Measurements from ENCODE around the gene CERS1. TPM values are rescaled to one million over a fixed set of nuclear protein-coding genes. Genes with fewer than 3 reads are reported as not detected.

CERS1 gene
- total RNA-seq, 2 donors from 2014 or later, result 38.7 TPM; not detected in 1

DNA sequence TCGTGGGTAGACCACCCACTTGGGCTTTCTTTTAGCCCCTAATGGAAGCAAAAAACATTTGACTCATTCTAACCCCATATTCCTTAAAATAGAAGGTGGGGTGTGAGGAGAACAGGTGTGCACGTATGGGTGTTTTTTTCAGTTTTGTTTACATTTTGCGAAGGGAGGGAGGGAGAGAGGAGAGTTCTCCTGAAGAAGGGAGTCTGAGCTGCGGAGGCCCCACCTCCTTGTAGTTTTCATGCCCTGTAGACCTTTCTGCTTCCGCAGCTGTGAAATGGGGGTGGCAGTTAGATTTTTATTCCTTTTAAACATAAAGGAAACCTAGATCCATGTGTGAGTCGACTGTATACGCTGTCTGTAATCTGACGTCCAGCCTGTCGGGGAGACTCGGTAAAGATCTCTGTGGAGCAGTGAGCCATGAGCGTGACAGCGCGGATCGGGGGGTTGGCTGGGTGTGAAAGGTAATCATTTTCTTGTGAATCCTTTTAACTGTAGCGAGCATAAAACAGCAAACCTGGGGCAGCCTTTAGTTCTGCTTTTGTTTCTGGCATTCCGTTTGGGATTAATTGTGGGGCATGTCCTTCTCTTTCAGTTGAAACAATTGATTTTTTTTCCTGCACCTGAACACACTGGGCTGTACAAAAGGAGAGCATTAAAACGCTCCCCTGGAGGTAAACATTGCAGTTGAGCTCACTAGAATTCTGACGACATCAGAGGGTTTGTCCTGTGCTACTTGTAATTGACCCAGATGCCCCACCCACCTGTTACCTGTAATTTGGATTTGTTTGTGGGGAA is 61.9 kb downstream of the CERS1 start:
- H3K4me3 ChIP-seq, result peak overlapping the region; percentile 67 to 82
- H3K36me3 ChIP-seq, result no peaks in the 10 kb centered on the region
- H3K9me3 ChIP-seq, result no peaks in the 10 kb centered on the region
- H3K27ac ChIP-seq, result peak overlapping the region; percentile 80 to 91
- peak; percentile 36 for DNase-seq (ENCODE audit: low spot score)
- WGBS, result 12% methylated on average over 18 of the region's 18 CpGs
- TF ChIP-seq POLR2AphosphoS5 (IDR thresholded peaks at IDR 0.05) (peak; percentile 26), POLR2A (IDR thresholded peaks at IDR 0.05) (peak; percentile 43)
- TF ChIP-seq, protein P1, sequence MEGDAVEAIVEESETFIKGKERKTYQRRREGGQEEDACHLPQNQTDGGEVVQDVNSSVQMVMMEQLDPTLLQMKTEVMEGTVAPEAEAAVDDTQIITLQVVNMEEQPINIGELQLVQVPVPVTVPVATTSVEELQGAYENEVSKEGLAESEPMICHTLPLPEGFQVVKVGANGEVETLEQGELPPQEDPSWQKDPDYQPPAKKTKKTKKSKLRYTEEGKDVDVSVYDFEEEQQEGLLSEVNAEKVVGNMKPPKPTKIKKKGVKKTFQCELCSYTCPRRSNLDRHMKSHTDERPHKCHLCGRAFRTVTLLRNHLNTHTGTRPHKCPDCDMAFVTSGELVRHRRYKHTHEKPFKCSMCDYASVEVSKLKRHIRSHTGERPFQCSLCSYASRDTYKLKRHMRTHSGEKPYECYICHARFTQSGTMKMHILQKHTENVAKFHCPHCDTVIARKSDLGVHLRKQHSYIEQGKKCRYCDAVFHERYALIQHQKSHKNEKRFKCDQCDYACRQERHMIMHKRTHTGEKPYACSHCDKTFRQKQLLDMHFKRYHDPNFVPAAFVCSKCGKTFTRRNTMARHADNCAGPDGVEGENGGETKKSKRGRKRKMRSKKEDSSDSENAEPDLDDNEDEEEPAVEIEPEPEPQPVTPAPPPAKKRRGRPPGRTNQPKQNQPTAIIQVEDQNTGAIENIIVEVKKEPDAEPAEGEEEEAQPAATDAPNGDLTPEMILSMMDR (IDR thresholded peaks at IDR 0.05), result no peak
- no peaks in the 10 kb centered on the region for H3K4me1 ChIP-seq (replicated peaks)
- intact Hi-C loops (cut with DNase I), result no loop called here
- H3K27me3 ChIP-seq (replicated peaks; ENCODE audit: insufficient read depth), result no peaks in the 10 kb centered on the region

DNA sequence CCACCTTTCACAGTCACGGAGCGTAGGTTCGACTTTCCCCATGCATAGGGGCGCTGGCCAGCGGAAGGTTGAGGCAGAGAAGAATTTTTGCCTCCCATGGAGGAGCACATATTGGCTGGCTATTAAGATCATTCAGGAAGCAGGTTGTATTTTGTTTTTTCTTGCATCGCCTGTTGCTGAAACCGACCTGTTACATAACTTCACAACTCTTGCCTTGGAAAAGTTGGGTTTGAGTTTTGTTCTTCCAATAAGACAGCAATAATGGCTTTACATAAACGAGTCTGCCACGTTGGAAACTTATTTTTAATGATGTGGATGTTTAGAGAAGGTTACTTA is 62.8 kb downstream of the CERS1 start:
- no peak for DNase-seq (ENCODE audit: low spot score)
- no peaks in the 10 kb centered on the region for H3K36me3 ChIP-seq
- no peaks in the 10 kb centered on the region for H3K27me3 ChIP-seq (replicated peaks; ENCODE audit: insufficient read depth)
- intact Hi-C loops (cut with DNase I), result no loop called here
- WGBS, result 1% methylated on average over 9 of the region's 9 CpGs
- H3K4me1 ChIP-seq (replicated peaks), result no peaks in the 10 kb centered on the region
- no peaks in the 10 kb centered on the region for H3K9me3 ChIP-seq
- TF ChIP-seq, protein P1 (IDR thresholded peaks at IDR 0.05), result no peak
- no peak for TF ChIP-seq POLR2A (IDR thresholded peaks at IDR 0.05)
- no peak for TF ChIP-seq POLR2AphosphoS5 (IDR thresholded peaks at IDR 0.05)
- peak overlapping the region; percentile 80 to 91 for H3K27ac ChIP-seq
- peak overlapping the region; percentile 67 to 82 for H3K4me3 ChIP-seq

DNA sequence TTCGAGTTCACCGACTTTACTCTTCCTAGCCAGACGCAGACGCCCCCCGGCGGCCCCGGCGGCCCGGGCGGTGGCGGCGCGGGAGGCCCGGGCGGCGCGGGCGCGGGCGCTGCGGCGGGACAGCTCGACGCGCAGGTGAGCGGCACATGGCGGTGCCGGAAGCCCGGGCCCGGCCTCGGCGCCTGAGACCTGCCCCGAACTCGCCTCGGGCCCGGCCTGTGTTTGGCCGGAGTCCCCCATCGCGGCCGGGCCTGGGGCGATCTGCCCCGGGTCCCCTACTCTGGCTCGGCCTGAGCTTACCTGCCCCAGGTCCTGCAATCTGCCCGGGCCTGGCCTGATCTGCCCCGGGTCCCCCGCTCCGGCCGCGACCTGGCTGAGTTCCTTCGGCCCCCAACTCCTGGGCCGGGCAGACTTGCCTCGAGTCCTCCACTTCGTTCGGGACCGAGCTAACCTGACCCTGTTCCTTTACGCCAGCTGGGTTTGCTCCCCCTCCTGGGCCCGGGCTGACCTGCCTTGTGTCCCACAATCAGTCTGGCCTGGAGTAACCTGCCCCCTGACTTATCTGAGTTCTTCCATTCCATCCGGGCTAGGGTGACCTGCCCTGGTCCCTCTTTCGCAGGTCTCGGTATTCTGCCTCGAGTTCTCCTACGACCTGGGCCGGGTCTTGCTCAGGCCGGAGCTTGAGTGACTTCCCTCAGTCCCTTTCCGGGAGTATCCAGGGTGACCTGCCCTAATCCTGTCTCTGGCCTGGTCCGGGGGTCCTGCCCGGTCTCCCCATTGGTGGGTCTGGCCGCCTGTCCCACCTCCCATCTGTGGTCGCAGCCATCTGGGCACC is 63.4 kb downstream of the CERS1 start:
- intact Hi-C loops (cut with DNase I), result no loop called here
- Histone ChIP-seq H3K9me3 (no peaks in the 10 kb centered on the region), H3K27ac (peak overlapping the region; percentile 80 to 91), H3K36me3 (no peaks in the 10 kb centered on the region), H3K4me1 (replicated peaks) (no peaks in the 10 kb centered on the region), H3K4me3 (peak overlapping the region; percentile 67 to 82), H3K27me3 (replicated peaks; ENCODE audit: insufficient read depth) (no peaks in the 10 kb centered on the region)
- TF ChIP-seq, protein P1 (IDR thresholded peaks at IDR 0.05), result peak in 1 of 4 experiments; percentile 8
- TF ChIP-seq POLR2AphosphoS5 (IDR thresholded peaks at IDR 0.05) (no peak), POLR2A (IDR thresholded peaks at IDR 0.05) (no peak)
- DNase-seq (ENCODE audit: low spot score), result no peak
- WGBS, result under 1% methylated on average over 27 of the region's 69 CpGs

DNA sequence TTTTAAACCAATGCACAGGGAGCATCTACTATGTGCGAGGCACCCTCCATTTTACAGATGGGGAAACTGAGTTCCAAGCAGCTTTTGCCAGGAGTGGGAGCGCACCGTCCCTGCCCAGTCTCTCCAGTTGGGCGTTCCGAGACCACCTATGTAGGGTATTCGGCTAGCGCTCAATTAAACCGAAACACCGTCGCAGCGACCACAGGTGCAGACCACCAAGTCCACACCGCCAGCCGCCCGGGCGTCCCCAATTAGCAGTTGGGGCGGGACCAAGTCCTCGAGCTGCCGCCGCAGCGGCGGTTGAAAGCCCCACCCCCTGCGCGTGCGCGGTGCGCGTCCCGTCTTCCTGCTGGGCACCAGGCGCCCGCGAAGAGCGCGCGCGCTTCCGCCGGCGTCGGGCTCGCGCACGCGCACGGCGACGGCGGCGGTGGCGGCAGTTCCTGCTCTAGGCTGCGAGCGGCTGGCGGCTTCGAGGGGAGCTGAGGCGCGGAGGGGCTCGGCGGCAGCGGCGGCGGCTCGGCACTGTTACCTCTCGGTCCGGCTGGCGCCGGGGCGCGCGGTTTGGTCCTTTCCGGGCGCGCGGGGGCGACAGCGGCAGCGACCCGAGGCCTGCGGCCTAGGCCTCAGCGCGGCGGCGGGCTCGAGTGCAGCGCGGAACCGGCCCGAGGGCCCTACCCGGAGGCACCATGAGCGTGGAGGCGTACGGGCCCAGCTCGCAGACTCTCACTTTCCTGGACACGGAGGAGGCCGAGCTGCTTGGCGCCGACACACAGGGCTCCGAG is 64.2 kb downstream of the CERS1 start, which contains the start of gene UPF1:
TSS of gene UPF1 (plus strand) at position 436 of the 782 bp plus-strand sequence. CDS start at position 687, 251 bp downstream.
- TF ChIP-seq POLR2AphosphoS5 (IDR thresholded peaks at IDR 0.05), result peak; percentile 48
- TF ChIP-seq, protein P1 (IDR thresholded peaks at IDR 0.05), result peak in 2 of 4 experiments; percentile 23 to 40
- TF ChIP-seq POLR2A (IDR thresholded peaks at IDR 0.05), result peak; percentile 74
- Histone ChIP-seq H3K4me1 (replicated peaks) (no peaks in the 10 kb centered on the region), H3K27ac (peak within 1 kb of the TSS; percentile 80 to 91), H3K36me3 (no peaks in the 10 kb centered on the region), H3K27me3 (replicated peaks; ENCODE audit: insufficient read depth) (no peaks in the 10 kb centered on the region), H3K4me3 (peak within 1 kb of the TSS; percentile 67 to 82), H3K9me3 (no peaks in the 10 kb centered on the region)
- peak; percentile 87 for DNase-seq (ENCODE audit: low spot score)
- intact Hi-C loops (cut with DNase I), result no loop called here
- WGBS, result 2% methylated on average over 19 of the region's 96 CpGs
